HG03095 (cell line): ENCODE results near the gene TNPO3.

Experiments
- ATAC-seq: cut with Tn5 transposase; IDR thresholded peaks from one replicate; pipeline ENCODE4 v1.9.1; 2021; ENCODE audit warnings: moderate library complexity; ENCODE audit not compliant: unreplicated experiment

Gene TNPO3

DNA sequence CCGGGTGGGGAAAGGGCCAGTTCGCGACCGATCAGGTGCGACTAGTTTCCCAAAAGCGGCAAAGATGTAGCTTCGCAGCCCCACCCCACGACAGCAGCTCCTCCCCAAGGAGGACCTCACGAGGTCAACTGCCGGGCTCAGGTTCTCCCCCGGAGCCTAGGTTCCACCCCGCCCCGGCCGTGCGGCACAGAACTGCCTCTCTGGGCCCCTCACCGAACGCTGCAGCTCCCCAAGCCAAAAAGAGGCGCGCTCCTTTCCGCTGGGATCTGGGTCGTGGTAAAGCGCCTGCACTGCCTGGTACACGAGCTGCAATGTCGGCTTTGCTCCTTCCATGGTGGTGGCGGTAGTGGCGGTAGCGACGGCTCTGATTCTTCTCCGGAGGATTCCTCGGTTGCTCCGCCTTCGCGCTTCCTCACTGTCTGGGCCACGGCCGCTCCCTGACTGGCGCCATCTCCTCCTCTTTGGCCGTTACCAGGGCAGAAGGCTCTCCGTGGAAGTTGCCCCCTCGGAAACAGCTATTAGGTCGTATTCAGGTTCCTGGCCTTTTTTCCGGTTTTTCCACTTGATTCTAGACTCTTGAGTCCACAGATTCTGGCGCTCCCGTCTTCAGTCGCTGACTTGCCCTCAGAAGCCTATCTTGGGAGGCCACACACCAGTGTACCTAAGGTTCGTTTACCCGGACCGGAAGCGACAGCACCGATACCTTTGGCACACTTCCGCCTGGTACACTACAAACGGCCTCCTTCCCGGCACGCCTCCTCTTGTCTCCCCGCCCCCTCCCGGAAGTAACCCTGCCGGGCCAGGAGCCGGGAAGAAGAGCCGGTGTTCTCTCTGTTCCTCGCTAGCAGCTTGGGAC lies at the start of gene TNPO3:
Gene TNPO3 (minus strand): TSS at position 674 of the 856 bp plus-strand sequence. CDS start 341 bp downstream, at position 333.
- ATAC-seq = peak; percentile 71

DNA sequence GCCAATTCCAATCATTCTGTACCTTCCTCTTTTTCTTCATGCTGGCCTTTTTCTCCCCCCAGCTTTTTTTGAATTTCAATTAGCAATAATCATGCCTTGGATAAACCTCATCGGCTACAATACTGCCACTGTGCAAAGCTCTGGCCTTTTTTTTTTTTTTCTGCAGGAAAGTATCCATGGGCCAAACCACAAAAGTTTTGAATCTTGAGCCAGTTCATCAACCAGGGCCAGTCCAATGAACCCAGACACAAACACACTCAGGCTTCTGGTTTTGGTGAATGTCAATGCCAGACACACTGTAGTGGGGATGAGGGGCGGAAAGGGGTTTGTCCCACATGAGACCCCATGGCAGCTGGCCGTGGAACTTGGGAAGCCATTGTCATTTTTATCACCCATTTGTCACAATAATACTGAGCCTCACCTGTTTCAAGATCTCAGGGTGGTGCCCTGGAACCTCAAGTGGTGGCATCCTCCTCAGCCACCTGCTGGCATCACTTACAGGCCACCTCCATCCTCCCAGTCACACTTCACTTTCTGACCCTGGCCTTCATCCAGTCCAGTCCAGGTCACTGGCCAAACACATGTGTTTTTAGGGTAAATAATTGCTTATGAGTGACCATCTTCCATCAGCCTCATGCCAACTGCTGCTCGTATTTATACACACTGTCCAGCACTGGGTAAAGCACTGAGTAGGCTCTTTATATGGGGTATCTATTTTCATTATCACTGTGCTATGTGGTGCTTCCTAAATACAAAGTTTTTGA lies 48.8 kb upstream of the TNPO3 start:
- no peak for ATAC-seq

DNA sequence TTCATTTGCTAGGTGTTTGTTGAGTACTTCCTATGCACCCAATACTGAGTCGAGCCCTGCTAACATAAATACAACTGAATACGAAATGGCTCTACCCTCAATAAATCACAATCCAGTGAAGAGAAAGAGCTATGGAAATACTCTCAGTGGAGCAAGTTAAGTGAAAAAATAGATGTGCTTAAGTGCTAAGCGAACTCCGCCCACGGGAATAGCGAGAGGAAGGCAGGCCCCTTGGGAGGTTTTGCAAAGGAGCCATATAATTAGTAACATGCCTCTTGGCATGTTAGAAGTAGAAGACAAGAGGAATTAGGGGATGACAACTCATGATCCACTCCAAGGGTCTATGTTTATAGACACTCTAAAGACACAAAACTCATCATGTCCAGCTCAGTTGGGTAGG lies 46.8 kb upstream of the TNPO3 start:
- no peak for ATAC-seq

DNA sequence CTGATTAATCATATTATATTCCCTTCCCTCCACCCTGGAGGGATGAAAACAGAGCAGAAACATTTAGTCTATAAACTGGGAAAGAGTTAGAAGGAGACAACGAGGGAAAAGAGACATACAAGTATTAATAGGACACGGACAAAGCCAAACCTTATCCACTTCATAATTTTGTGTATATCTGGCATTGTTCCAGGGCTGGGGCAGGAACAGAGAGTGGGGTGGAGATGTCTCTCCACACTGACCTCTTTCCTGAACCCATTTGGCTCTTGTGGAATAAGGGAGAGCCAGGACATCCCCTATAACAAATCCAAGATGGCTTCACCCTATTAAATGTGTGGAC lies 45.9 kb upstream of the TNPO3 start:
- ATAC-seq = no peak

DNA sequence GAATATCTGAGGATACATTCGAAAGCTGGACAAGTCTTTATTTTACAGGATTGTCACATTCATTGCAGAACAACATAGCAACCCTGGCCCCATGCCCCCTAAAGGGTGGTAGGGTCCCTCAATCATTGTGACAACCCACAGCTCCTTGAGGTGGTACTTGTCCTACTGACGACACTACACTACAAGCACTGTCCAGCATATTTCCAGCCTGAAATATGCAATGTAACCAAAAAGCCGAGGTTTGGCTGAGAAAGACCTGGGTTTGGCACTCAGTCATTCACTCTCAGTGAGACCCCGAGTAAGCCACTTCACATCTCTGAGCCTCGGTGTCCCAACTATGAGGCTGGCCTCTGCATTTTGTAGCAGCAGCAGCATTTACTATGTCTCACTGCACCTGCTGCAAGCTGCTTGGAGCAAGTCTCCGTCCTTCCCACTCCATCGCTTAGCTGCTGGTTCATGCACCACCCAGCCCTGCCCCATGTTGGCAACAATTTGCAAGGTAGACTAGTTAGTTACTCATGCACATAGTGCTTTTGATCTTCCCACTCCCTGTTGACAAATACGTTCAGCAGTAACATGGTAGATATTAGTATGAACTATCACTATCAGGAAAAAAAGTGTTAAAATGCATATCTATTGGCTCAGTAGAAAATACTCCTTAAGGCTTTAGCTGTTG lies 43.6 kb upstream of the TNPO3 start:
- no peak for ATAC-seq

DNA sequence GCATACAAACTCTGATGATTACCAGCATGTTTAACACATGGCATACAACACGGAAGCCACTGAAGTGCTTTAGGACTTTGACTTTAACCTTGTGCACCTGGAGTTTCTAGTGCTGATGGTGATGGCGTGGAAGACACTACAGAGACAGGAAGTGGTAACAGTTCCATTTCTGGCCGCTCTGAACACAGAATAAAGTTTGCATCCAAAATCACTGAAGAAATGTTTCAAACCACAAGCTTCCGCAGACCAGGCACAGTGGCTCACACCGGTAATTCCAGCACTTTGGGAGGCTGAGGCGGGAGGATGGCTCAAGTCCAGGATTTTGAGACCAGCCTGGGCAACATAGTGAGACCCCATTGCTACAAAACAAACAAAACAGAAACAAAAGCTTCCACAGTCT lies 40.3 kb upstream of the TNPO3 start:
- peak; percentile 84 for ATAC-seq

DNA sequence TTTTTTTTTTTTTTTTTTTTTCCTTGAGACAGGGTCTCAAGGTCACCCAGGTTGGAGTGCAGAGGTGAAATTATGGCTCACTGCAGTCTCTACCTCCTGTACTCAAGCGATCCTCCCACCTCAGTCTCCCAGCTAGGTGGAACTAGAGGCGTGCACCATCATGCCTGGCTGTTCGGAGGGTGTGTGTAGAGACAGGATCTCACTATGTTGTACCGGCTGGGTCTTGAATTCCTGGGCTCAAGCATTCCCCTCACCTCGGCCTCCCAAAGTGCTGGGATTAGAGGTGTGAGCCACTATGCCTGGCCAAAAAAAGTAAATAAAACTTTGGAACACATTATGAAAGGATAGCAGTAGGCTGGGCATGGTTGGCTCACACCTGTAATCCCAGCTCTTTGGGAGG lies 39.6 kb upstream of the TNPO3 start:
- no peak for ATAC-seq

DNA sequence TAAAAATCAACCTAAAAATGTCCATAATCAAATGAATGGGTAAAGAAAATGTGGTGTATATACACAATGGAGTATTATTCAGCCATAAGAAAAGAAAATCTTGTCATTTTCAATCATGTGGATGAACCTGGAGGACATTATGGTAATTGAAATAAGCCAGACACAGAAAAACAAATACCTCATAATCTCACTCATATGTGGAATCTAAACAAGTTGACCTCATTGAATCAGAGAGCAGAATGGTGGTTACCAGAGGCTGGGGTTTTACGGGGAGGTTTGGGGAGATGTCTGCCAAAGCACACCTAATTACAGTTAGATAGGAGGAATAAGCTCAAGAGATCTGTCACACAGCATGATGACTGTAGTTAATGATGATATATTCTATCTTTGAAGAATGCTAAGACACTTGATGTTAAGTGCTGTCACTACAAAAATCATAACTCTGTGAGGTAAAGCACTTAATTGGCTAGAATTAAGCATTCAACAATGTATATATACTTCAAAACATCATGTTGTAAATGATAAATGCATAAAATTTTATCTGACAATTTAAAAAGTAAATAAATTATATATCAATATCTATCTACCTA lies 39.1 kb upstream of the TNPO3 start:
- no peak for ATAC-seq

DNA sequence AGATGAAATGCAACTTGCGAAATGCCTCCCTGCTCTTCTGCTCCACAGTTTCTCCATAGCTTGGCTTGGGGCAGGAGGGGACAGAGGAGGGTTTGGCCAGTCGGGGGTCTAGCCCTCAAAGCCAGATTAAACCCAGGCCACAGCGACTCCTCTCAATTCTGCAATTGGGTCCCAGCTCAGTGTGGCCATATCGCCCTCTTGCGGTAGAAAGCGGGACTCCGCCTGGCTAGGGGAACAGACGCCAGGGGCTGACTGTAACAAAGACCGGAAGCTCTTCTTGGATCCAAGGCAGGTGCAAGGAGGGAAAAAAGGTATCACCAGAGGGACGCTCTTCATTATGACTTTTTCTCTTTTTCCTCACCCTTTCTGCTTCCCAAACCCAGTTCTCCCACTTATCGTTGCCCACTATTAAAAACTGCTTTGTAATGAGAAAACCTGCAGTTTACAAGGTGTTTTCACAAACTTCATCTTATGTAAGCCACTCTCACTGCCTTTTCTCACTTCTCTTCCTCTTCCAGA lies 36.6 kb upstream of the TNPO3 start:
- ATAC-seq = peak; percentile 45

DNA sequence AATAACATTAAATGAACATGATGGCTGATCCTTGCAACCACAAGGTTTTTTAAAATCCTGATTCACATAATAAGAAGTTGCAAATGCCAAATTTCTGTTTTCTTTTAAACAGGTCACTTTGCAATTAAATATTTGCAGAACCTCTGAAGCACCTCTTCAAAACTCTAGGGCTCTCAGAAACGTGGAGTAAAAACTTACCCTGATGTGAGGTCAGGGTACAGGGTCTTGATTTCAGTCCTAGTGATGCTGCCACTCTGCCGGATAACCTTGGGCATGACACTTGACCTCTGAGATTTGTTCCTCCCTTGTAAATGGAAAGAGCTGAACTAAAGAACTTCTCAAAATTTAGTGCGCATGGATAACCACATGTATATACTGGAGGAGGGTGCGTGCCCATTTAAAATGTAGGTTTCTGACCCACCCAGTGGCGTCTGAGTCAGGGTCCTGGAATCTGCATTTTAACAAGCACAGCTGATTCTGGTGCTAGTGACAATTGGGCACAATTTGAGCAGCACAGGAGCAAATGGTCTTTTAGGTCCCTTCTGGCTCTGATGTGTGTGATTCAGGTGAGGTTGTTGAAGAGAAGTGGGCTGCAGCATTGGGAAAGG lies 35.5 kb upstream of the TNPO3 start:
- ATAC-seq = no peak

DNA sequence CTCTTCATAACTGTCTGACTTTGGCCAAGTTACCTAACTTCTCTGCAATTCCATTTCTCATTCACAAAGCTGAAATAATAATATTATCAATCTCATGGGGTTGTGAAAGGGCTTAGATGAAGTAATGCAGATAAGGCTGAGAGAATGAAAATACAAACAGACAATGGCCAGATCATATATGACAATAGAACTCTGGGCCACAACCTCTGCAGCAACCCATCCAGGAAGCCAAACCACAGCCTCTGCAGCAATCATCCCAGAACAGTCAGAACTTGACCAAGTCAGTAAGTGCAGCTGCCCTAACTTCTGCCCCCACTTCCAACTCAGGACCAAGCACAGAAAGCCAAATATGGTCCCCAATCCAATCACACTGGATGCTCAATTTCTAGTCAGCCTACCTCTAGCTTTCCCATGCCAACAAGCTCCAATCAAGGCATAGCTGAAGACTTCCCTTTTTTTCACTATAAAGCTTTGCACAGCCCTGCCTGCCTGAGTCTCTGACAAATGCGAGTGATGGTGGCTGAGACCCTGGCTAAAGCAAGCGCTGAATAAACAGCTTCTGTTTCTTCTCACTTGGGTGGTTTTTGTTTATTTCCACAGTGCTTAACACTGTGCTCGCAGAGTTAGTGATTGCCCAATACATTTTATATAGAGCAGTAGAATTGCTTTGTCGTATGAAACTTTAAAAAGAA lies 34.8 kb upstream of the TNPO3 start:
- peak; percentile 76 for ATAC-seq

DNA sequence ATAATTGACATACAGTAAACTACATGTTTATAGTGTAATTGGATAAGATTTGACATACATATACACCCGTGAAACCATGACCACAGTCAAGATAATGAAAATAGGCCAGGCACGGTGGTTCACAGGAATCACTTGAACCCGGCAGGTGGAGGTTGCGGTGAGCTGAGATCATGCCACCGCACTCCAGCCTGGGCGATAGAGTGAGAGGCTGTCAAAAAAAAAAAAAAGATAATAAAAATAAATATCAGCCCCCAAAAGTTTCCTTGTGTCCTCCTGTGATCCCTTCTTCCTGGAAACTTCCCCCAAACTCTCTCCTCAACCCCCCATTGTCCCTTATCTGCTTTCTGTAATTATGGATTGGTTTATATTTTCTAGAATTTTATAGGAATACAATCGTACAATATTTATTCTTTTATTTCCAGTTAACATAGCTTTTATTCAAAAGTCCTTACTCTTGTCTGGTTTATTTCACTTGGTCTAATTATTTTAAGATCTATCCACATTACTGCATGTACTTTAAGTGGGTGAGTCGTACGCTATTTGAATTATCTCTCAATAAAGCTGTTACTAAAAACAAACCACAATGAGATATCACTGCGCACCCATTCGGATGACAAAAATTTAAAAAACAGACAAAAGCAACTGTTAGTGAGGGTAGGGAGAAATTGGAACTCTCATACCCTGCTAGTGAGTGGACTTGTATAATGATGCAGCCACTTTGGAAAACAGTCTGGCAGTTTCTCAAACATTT lies 30.1 kb upstream of the TNPO3 start:
- ATAC-seq = no peak

DNA sequence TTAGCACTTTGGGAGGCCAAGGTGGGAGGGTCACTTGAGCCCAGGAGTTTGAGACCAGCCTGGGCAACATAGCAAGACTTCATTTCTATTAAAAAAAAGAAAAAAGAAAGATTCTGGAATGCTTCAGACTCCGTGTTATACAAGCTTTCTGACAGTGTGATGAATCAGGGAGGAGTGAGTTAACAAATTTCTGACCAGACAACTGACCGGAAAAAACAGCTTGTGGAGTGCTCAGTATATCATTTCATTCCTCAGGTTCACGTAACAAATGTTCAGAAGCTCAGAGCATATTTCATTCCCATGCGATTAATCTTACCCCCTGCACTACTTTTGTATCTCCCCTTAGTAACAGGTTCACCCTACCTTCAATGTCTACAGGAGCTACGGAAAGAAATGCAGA lies 28.6 kb upstream of the TNPO3 start:
- ATAC-seq = no peak

DNA sequence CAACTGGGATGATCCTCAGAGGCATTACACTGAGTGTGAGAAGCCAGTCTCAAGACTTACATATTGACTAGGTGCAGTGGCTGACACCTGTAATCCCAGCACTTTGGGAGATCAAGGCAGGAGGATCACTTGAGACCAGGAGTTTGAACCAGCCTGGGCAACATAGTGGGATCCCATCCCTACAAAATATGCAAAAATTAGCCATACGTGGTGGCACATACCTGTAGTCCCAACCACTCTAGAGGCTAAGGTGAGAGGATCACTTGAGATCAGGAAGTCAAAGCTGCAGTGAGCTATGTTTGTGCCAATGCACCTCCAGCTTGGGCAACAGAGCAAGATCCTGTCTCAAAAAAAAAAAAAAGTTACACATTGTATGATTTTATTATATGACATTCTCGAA lies 23.5 kb upstream of the TNPO3 start:
- no peak for ATAC-seq

DNA sequence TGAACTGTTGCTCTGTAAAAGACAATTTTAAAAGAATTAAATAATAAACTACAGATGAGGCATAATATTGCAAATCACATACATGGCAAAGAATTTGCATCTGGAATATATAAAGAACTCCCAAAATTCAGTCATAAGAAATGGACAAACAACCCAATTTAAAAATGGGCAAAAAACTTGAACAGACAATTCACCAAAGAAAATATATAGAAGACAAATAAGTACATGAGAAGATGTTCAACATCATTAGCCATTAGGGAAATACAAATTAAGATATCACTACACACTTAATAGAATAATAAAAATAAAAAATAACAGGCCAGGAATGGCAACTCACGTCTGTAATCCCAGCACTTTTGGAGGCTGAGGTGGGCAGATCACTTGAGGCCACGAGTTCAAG lies 22.0 kb upstream of the TNPO3 start:
- no peak for ATAC-seq

DNA sequence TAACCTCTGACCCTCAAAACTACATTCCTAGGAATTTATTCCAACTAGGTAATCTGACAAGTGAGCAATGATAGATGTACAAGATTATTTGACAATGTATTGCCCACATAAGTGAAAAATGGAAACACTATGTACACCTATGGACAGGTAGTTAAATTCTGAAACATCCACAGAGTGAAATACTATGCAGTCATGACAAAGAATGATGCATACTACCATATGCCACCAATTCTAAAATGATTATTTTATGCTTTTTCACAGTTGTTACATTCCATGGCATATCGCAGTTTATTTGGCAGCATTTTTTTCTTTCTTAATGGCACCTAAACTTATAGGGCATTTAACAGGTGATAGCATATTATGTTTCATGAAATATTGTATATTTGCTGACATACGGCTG lies 20.1 kb upstream of the TNPO3 start:
- ATAC-seq = no peak

DNA sequence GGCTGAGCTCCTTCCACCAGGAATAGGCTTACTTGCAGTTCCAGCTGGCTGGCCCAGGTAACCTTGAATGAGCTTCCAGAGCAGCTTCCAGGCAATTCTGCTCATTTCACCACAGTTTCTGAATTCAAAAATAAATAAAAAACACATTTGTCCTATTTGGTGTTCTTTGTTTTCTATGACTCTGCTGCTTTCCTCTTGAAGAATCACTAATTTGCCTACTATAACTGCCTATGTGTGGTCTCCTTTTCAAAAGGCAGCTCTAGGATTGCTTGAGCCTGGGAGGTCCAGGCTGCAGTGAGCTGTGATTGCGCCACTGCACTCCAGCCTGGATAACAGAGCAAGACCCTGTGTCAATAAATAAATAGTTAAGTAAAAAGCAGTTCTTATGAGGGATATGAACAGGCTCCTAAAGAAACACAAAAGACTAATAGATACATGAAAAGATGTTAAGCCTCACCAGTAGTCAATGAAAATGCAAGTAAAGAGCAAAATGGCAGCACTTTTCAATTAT lies 19.5 kb upstream of the TNPO3 start:
- no peak for ATAC-seq

DNA sequence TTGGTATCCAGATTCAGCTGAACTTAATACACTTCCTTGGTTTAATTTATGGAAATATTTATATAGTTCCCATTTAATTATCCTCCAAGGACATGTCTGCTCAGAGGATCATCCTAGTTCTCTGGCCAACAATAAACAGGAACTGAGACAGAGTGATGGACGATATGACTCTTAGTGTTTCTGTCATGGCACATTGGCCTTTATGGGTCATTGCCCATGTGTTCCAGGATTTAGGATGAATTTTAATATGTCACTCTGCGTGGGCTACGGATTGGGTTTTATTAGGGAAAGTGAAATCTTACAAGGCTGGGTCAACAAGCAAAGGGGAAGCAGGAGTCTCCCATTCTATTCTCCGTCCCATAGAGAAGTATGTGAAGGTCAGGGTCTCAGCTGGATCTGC lies 18.8 kb upstream of the TNPO3 start:
- ATAC-seq = no peak

DNA sequence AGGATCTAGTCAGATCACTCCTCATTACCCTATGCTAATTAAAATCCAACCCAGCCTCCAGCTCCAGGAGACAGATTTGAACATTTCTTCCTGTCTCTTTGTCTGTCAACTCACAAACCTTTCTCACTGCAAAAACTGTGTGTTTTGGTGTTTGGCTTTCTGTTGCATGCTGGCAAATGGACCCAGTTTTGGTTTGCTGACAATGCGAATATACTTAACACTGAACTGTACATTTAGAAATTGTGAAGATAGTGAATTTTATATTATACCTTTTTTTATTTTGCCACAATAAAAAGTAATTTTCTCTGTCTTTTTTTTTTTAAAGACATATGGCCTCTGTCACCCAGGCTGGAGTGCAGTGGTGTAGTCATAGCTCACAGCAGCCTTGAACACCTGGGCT lies 18.3 kb upstream of the TNPO3 start:
- no peak for ATAC-seq
